ENCODE results near the gene RCAN3.

- TF ChIP-seq, protein P1, sequence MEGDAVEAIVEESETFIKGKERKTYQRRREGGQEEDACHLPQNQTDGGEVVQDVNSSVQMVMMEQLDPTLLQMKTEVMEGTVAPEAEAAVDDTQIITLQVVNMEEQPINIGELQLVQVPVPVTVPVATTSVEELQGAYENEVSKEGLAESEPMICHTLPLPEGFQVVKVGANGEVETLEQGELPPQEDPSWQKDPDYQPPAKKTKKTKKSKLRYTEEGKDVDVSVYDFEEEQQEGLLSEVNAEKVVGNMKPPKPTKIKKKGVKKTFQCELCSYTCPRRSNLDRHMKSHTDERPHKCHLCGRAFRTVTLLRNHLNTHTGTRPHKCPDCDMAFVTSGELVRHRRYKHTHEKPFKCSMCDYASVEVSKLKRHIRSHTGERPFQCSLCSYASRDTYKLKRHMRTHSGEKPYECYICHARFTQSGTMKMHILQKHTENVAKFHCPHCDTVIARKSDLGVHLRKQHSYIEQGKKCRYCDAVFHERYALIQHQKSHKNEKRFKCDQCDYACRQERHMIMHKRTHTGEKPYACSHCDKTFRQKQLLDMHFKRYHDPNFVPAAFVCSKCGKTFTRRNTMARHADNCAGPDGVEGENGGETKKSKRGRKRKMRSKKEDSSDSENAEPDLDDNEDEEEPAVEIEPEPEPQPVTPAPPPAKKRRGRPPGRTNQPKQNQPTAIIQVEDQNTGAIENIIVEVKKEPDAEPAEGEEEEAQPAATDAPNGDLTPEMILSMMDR (conservative IDR thresholded peaks at IDR 0.05) = no peak
- TF ChIP-seq EZH2 (IDR thresholded peaks at IDR 0.05; ENCODE audit: low read depth) = no peak
These were observed 83.5 kb downstream of the RCAN3 start for GRCh38 chr1:24586119-24586518.
